Astrocyte (in vitro differentiated cells and primary cell): ENCODE data around the gene EEF2.

Experiments
- EZH2 ChIP-seq: IDR thresholded peaks from 2 replicates; pipeline ENCODE4 v1.6.1; 2012; ENCODE audit warnings: mild to moderate bottlenecking, low read length, inconsistent platforms; ENCODE audit not compliant: insufficient read depth
- TF ChIP-seq, protein P1 (sequence below): IDR thresholded peaks from 2 replicates; pipeline ENCODE4 v1.5.1; 2011; ENCODE audit warnings: low read depth, mild to moderate bottlenecking, inconsistent platforms, low read length, moderate library complexity; ENCODE audit not compliant: insufficient read depth

DNA sequence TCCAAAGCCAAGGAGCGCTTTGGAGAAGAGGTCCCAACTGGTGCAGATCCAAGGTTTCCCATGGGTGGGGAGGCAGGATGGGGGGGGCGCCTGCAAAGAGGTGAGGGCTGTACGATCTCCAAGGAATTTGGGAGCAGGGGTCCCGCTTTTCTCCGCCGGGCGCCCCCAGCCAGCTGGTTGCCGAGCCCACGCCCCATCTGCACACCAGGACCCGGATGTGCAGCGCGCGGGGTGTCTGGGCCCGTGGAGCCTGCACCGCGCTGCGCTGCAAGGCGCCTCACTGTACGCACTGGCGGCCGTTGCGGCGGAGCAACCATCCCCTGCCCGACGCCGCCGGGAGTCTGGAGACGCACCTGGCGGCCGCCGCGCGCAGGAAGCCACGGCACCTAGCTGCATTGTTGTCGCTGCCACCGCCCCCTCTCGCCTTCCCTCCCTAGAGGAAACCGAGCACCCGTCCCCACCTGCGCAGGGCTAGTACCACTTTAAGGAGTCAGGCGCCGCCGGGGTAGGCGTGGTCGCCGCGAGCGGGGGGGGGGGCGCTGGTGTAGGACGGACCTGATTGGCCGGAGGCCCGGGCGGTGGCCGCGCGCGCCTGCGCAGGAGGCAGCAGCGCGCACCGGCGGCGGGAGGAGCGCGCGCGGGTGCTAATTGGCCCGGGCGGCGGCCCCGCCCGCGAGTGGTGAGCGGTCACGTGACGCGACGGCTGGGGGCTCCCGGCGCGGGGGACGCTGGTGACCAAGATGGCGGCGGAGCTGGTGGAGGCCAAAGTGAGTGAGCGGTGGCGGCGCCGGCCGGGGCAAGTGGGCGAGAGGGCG, 22.0 kb upstream of the EEF2 start, which contains the start of gene PIAS4:
- TF ChIP-seq, protein P1, sequence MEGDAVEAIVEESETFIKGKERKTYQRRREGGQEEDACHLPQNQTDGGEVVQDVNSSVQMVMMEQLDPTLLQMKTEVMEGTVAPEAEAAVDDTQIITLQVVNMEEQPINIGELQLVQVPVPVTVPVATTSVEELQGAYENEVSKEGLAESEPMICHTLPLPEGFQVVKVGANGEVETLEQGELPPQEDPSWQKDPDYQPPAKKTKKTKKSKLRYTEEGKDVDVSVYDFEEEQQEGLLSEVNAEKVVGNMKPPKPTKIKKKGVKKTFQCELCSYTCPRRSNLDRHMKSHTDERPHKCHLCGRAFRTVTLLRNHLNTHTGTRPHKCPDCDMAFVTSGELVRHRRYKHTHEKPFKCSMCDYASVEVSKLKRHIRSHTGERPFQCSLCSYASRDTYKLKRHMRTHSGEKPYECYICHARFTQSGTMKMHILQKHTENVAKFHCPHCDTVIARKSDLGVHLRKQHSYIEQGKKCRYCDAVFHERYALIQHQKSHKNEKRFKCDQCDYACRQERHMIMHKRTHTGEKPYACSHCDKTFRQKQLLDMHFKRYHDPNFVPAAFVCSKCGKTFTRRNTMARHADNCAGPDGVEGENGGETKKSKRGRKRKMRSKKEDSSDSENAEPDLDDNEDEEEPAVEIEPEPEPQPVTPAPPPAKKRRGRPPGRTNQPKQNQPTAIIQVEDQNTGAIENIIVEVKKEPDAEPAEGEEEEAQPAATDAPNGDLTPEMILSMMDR, result no peak
- no peak for TF ChIP-seq EZH2
